Activated CD8-positive, alpha-beta T cell treated with anti-CD3 and anti-CD28 coated beads for 36 hours (primary cell): ENCODE data around the gene KIF5B. TPM values are rescaled to one million over a fixed set of nuclear protein-coding genes. Genes with fewer than 3 reads are reported as not detected.

Experiments used
- ATAC-seq: fragments of 200-7000 bp; cut with Tn5 transposase; one replicate; pipeline ENCODE4 v1.10.0; 2021; ENCODE audit warnings: mild to moderate bottlenecking, moderate library complexity
- CTCF ChIA-PET: fragments of 350-600 bp; sonication (Branson Sonifier 250); formaldehyde crosslinking; loops from one replicate; lab custom pipeline; 2021; ENCODE audit warnings: antibody characterized with exemption; lab: Charles Lee
- POLR2A ChIA-PET: fragments of 350-600 bp; sonication (Branson Sonifier 250); formaldehyde crosslinking; loops from one replicate; lab custom pipeline; 2021; ENCODE audit warnings: antibody characterized with exemption; lab: Charles Lee
- DNase-seq: peaks from one replicate; pipeline ENCODE4 v3.0.0-alpha.2; 2020
- H3K27ac Mint-ChIP-seq: one replicate; pipeline ENCODE4 v1.8.0; 2021; ENCODE audit warnings: mild to moderate bottlenecking, mixed read lengths
- H3K27me3 Mint-ChIP-seq: one replicate; pipeline ENCODE4 v1.8.0; 2021; ENCODE audit warnings: mixed read lengths
- H3K36me3 Mint-ChIP-seq: one replicate; pipeline ENCODE4 v1.8.0; 2021; ENCODE audit warnings: low read depth, mixed read lengths
- H3K4me1 Mint-ChIP-seq: one replicate; pipeline ENCODE4 v1.8.0; 2021; ENCODE audit warnings: low read depth, mixed read lengths
- H3K4me3 Mint-ChIP-seq: one replicate; pipeline ENCODE4 v1.8.0; 2021; ENCODE audit warnings: mild to moderate bottlenecking, moderate library complexity, mixed read lengths
- H3K9me3 Mint-ChIP-seq: one replicate; pipeline ENCODE4 v1.8.0; 2021; ENCODE audit warnings: mixed read lengths
- CTCF ChIP-seq: fragments of 200-600 bp; IDR thresholded peaks from one replicate; pipeline ENCODE4 v1.8.0; 2022; ENCODE audit warnings: antibody characterized with exemption, mild to moderate bottlenecking
- intact Hi-C: fragments of 100-400 bp; cut with micrococcal nuclease; formaldehyde crosslinking; loops from one replicate; pipeline ENCODE4 v1.10.0; 2022
- total RNA-seq, 2 experiments: library from RNA; stranded (reverse); gene quantifications; one replicate each; pipeline ENCODE4 v1.2.3, GENCODE V29; 2021

KIF5B gene
- total RNA-seq, 2 experiments from 2014 or later, result 52.7 to 55.3 TPM

DNA sequence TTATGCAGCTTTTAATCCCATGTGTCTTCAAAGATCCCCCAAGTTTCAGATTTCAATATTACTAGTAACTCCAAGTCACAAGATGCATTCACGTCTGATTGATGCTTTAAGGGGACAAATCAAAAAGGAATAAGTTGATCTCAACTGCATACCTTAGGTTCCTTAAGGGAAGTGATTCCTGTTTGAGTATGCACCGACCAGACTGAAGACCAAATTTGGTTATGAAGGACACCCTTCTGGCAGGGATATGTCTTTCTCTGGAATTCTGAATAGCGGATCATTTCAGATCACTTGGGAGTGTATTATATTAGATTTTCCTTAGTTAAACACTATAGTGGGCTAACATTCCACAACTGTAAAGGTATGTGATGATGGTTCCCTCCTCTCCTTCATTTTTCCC, 4.3 kb downstream of the KIF5B start:
- no peak for ATAC-seq
- ChIA-PET POLR2A (interaction anchor here (0.6 kb wide), 1 partner anchor 103 kb away, joined by 3 read pairs; no protein-coding TSS in a partner anchor), CTCF (interaction anchor here (0.9 kb wide), 1 partner anchor 23 kb away, joined by 3 read pairs; no protein-coding TSS in a partner anchor)
- peak overlapping the region; percentile 49 for H3K4me3 Mint-ChIP-seq
- intact Hi-C loops, result loop anchor here (10.0 kb wide), 1 partner anchor 293 kb away; the partner anchor contains the start of gene EPC1
- H3K9me3 Mint-ChIP-seq, result no peaks in the 10 kb centered on the region
- H3K36me3 Mint-ChIP-seq, result peaks cover 48% of the 10 kb centered on the region
- DNase-seq, result no peak
- H3K27ac Mint-ChIP-seq, result no peak overlapping the region
- peaks cover 66% of the 10 kb centered on the region for H3K4me1 Mint-ChIP-seq
- TF ChIP-seq CTCF, result no peak
- no peaks in the 10 kb centered on the region for H3K27me3 Mint-ChIP-seq

DNA sequence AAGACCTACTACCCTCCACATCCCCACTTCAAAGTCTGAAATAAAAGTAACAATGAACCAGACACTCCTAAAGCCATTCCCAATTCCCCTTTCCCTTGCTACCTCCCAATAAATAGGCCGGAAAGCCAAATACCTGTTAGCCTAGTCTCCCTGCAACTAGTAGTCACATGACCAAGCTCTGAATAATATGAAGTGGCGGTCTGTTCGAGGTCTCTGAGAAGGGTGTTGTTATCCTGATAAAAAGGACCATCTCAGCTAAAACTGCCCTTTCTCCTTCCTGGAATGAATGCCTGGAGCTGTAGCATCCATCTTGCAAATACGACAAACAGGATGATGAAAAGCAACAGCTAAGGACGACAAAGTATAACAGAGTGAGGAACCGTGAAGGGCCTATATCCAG, 6.0 kb downstream of the KIF5B start:
- Mint-ChIP-seq H3K27ac (peak overlapping the region; percentile 35), H3K27me3 (no peaks in the 10 kb centered on the region), H3K9me3 (no peaks in the 10 kb centered on the region), H3K36me3 (peaks cover 56% of the 10 kb centered on the region), H3K4me3 (no peak overlapping the region), H3K4me1 (peaks cover 72% of the 10 kb centered on the region)
- ChIA-PET POLR2A (interaction anchor here (1.2 kb wide), 1 partner anchor 20 kb away, joined by 3 read pairs; no protein-coding TSS in a partner anchor), CTCF (no interaction called here)
- no peak for TF ChIP-seq CTCF
- no peak for DNase-seq
- ATAC-seq, result no peak
- intact Hi-C loops, result loop anchor here (10.0 kb wide), 1 partner anchor 295 kb away; the partner anchor contains the start of gene EPC1

GRCh38 chr10:32049113-32049512, 7.1 kb downstream of the KIF5B start:
- POLR2A ChIA-PET, result interaction anchor here (0.7 kb wide), 1 partner anchor 9 kb away, joined by 3 read pairs; no protein-coding TSS in a partner anchor
- Mint-ChIP-seq H3K36me3 (peaks cover 59% of the 10 kb centered on the region), H3K4me3 (no peak overlapping the region), H3K27me3 (no peaks in the 10 kb centered on the region), H3K27ac (peak overlapping the region; percentile 2), H3K4me1 (peaks cover 71% of the 10 kb centered on the region), H3K9me3 (no peaks in the 10 kb centered on the region)
- no peak for ATAC-seq
- DNase-seq, result no peak
- no peak for TF ChIP-seq CTCF
- CTCF ChIA-PET, result no interaction called here
- intact Hi-C loops, result no loop called here

GRCh38 chr10:32048282-32048681, 7.9 kb downstream of the KIF5B start:
- DNase-seq (no peak), ATAC-seq (no peak)
- TF ChIP-seq CTCF, result no peak
- ChIA-PET POLR2A (interaction anchor here (0.7 kb wide), 1 partner anchor 8 kb away, joined by 3 read pairs; no protein-coding TSS in a partner anchor), CTCF (interaction anchor here (0.8 kb wide), 1 partner anchor 19 kb away, joined by 3 read pairs; no protein-coding TSS in a partner anchor)
- intact Hi-C loops, result no loop called here
- no peaks in the 10 kb centered on the region for H3K27me3 Mint-ChIP-seq
- peaks cover 76% of the 10 kb centered on the region for H3K4me1 Mint-ChIP-seq
- no peak overlapping the region for H3K4me3 Mint-ChIP-seq
- no peak overlapping the region for H3K27ac Mint-ChIP-seq
- H3K9me3 Mint-ChIP-seq, result no peaks in the 10 kb centered on the region
- H3K36me3 Mint-ChIP-seq, result peaks cover 62% of the 10 kb centered on the region

DNA sequence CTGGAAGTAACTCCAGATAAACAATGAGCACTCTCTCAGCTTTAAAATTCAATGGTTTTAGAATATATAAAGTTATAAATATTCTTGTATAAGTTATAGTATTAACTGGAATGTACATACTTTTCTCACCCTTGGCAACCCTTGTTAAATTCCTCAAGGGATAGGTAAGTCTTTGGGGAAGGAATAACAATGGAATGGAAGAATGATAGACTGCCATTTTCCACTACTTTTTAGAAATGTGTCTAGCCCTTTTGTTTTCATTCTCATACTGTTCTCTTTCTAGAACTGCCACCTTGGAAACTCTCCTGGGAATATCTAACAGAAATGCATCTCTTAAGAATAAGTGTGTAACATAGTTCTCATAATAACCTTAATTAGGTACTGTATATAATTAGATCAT, 8.3 kb downstream of the KIF5B start:
- H3K27ac Mint-ChIP-seq, result no peak overlapping the region
- H3K4me3 Mint-ChIP-seq, result no peak overlapping the region
- POLR2A ChIA-PET, result no interaction called here
- H3K36me3 Mint-ChIP-seq, result peaks cover 62% of the 10 kb centered on the region
- no peaks in the 10 kb centered on the region for H3K27me3 Mint-ChIP-seq
- no peak for ATAC-seq
- no peak for DNase-seq
- no peak for TF ChIP-seq CTCF
- H3K9me3 Mint-ChIP-seq, result no peaks in the 10 kb centered on the region
- CTCF ChIA-PET, result interaction anchor here (0.8 kb wide), 1 partner anchor 19 kb away, joined by 3 read pairs; no protein-coding TSS in a partner anchor
- H3K4me1 Mint-ChIP-seq, result peaks cover 76% of the 10 kb centered on the region
- intact Hi-C loops, result no loop called here
